BLaER1 treated with 17β-estradiol and CSF1 and Interleukin-3, amounts not matched to agents 10 nM and 100 nM (cell line): ENCODE measurements around the gene WBP2.
A peak's percentile ranks its signal among the peaks of the same experiment; 100 is the strongest.

Source experiments
- H3K27ac ChIP-seq, 11 experiments: shearing (Covaris generic); formaldehyde crosslinking; 2 replicates each; pipeline ENCODE4 v1.8.1; 2022
- H3K27me3 ChIP-seq, 11 experiments: shearing (Covaris generic); formaldehyde crosslinking; 2 replicates each; pipeline ENCODE4 v1.8.1; 2022
- H3K36me3 ChIP-seq, 11 experiments: shearing (Covaris generic); formaldehyde crosslinking; 2 replicates each; pipeline ENCODE4 v1.8.1; 2022
- H3K4me1 ChIP-seq, 10 experiments: shearing (Covaris generic); formaldehyde crosslinking; 2 replicates each; pipeline ENCODE4 v1.8.1; 2022
- H3K4me2 ChIP-seq, 11 experiments: shearing (Covaris generic); formaldehyde crosslinking; 2 replicates each; pipeline ENCODE4 v1.8.1; 2022
- H3K4me3 ChIP-seq, 10 experiments: shearing (Covaris generic); formaldehyde crosslinking; 2 replicates each; pipeline ENCODE4 v1.8.1; 2022
- H3K9ac ChIP-seq, 11 experiments: shearing (Covaris generic); formaldehyde crosslinking; 2 replicates each; pipeline ENCODE4 v1.8.1; 2022
- H3K9me3 ChIP-seq, 11 experiments: shearing (Covaris generic); formaldehyde crosslinking; replicated peaks in 1 of 11; 2 replicates each; pipeline ENCODE4 v1.8.1; 2022
- H4K20me1 ChIP-seq, 11 experiments: shearing (Covaris generic); formaldehyde crosslinking; 2 replicates each; pipeline ENCODE4 v1.8.1; 2022
- Cebpa-rat ChIP-seq, 11 experiments: shearing (Covaris generic); IDR thresholded peaks; 2 replicates each; pipeline ENCODE4 v1.8.1; 2022

WBP2 gene

DNA sequence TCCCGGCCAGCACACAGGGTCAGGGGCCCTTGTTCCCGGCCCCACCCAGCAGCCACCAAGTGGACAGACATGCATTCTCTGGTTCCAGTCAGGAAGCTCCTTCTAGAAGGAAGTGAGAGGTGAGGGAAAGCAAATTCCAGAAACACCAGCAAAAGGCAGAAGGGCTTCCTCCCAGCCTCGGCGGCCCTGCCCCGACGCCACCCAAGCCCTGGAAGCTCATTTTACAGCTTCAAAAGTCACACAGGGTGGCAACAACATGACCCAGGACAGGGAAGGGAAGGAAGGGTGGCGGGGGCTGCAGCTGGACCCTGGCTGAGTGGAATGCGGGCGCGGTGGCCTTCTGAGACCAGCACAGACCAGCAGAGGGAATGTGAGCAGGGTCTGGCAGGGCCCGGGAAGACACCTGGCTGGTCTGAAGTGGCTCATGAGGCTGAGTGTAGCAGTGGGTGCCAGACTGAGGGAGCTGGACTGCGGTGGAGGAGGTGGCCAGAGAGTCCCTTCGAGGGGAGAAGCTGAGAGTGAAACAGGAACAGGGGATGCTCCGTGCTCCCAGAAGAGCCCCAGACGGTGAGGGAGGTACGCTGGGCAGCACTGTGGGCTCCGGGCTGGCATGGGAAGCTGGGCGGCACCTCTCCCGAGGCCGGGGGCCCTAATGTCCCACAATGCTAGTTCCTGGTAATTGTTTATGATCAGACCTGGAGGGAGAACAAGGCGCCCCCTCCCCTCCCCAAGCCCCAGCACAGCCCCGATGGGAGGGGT lies 9.0 kb downstream of the WBP2 start:
- H4K20me1 ChIP-seq = peaks cover 0 to 40% (median 0%) of the 10 kb centered on the region in 11 experiments; a peak in 7 of 22 replicates
- peaks cover 49 to 69% (median 57%) of the 10 kb centered on the region in 11 experiments for H3K36me3 ChIP-seq
- no peak for TF ChIP-seq Cebpa-rat (IDR thresholded peaks at IDR 0.05)
- H3K9ac ChIP-seq = peak overlapping the region; percentile 76 to 94 (median 90)
- no peaks in the 10 kb centered on the region for H3K9me3 ChIP-seq
- H3K27me3 ChIP-seq = no peaks in the 10 kb centered on the region
- H3K4me3 ChIP-seq = peak overlapping the region in 6 of 10 experiments; percentile 17 to 69 (median 30); a peak in 8 of 20 replicates
- H3K27ac ChIP-seq = peak overlapping the region; percentile 69 to 95 (median 94)
- peaks cover 36 to 68% (median 65%) of the 10 kb centered on the region in 10 experiments for H3K4me1 ChIP-seq
- peak overlapping the region; percentile 88 to 99 (median 97) for H3K4me2 ChIP-seq

DNA sequence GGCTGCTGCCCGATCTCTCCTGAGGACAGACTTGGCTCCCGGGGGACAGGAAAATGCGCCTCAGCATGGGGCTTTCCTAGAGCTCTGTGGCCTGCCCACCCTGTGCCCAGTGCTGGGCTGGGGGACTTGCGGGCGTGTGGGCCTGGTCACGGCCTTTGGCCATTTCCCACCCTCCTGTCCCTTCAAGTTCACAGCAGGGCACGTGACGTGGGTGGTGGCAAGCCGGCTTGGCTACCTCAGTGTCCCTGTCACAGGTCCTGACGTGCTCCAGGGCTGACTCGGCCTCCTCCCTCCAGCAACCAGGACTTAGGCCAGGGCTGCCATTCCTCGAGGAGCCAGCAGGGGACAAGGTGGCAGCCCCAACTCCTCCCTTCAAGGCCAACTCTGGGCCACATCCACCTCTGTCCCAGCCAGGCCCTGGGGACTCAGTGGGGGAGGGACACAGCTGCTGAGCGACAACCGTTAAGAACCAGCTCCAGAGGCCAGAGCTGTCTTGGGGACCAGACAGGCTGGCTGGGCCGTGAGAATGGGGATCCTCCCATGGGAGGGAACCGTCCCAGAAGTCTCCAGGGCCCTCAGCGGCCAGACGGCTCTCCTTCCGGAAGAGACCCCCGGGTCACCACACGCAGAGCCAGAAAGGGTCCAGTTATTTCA lies 9.9 kb downstream of the WBP2 start:
- peak overlapping the region; percentile 88 to 99 (median 97) for H3K4me2 ChIP-seq
- H3K4me3 ChIP-seq = peak overlapping the region in 9 of 10 experiments; percentile 42 to 80 (median 72); a peak in 15 of 20 replicates
- H3K9ac ChIP-seq = peak overlapping the region; percentile 76 to 94 (median 90)
- no peak for TF ChIP-seq Cebpa-rat (IDR thresholded peaks at IDR 0.05)
- H3K27ac ChIP-seq = peak overlapping the region; percentile 85 to 95 (median 94)
- H3K36me3 ChIP-seq = peaks cover 46 to 69% (median 57%) of the 10 kb centered on the region in 11 experiments
- peaks cover 0 to 32% (median 0%) of the 10 kb centered on the region in 11 experiments; a peak in 8 of 22 replicates for H4K20me1 ChIP-seq
- H3K27me3 ChIP-seq = no peaks in the 10 kb centered on the region
- peaks cover 36 to 75% (median 66%) of the 10 kb centered on the region in 10 experiments for H3K4me1 ChIP-seq
- no peaks in the 10 kb centered on the region for H3K9me3 ChIP-seq

DNA sequence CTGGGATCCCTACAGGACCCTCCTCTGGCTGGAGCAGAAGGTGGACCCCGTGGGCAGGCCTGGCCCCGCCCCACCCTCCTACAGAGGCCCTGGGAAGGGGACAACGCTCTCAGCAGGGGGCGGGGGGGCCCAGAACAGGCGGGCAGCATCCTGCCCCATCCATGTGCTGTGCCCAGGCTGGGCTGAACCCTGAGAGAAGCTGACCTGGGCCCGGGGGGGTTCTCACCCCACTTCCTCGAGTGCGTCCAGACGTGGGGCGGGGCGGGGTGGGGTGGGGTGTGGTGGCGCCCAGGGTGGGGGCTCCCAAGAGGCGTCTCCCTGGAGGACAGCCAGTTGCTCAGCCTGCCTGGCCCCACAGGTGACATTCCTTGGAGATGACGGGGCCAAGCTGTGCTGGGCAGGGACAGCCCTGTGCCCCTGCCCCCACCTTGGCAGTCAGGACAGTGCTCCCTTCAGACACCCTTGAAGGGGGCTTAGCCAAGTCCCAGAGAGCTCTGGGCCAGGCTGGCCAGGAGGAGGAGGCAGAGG lies 10.5 kb downstream of the WBP2 start:
- Histone ChIP-seq H3K4me3 (peak overlapping the region; percentile 68 to 80 (median 72)), H3K9me3 (no peaks in the 10 kb centered on the region), H3K27me3 (no peaks in the 10 kb centered on the region), H3K9ac (peak overlapping the region; percentile 87 to 95 (median 91)), H3K27ac (peak overlapping the region; percentile 85 to 95 (median 94)), H3K4me1 (peaks cover 36 to 81% (median 71%) of the 10 kb centered on the region in 10 experiments), H3K36me3 (peaks cover 47 to 69% (median 57%) of the 10 kb centered on the region in 11 experiments), H3K4me2 (peak overlapping the region; percentile 88 to 99 (median 97)), H4K20me1 (peaks cover 0 to 29% (median 0%) of the 10 kb centered on the region in 11 experiments; a peak in 8 of 22 replicates)
- TF ChIP-seq Cebpa-rat (IDR thresholded peaks at IDR 0.05) = 0 out of 22 replicates have a peak, but pooled peaks of 1 of the 11 experiments have one; percentile 2

DNA sequence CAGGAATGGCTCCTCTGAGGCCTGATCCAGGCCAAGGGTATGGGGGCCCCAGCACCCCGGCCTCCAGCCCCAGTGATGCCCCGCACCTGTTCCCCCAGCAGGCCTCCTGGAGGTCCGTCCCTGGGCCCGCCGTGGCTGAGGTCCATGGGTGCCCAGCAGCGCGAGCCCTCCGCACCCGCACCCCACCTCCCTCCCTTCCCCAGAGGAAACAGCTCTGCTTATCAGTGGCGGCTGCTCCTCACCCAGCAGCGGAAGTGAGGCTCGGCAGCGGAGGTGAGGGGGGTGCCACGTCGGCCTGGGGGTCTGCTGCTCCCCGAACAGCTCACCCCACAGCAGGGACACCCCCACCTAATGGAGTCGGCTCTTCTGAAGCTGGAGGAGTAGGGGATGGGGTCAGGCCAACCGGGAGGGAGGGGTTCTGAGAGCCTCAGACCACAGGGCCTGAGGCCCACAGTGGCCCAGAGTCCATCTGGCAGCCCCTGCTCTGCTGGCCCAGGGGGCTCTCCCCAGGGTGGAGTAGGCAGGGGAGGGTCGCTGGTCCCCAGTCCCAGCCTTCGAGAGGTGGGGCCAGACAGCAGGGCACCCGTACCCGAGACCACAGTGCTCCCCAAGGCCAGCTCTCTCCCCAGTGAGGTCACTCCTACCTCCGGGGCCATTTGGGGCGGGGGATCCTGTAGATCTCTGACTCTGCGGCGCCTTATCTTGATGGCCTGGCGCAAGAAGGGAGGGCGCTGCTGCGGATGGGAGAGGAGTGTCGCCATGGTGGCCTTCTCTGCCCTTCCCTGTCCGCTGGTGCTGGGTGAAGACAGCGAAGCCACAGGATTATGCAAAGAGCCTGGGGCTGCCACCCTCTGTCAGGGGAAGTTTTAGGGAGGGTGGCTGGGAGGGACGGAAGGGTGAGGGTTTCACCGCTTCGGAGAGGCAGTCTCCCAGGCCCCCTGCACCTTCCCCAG lies 11.3 kb downstream of the WBP2 start, which contains the start of gene UNC13D:
TSS of gene UNC13D (minus strand) at position 828 of the 953 bp plus-strand sequence. CDS start at position 761, 67 bp downstream.
- Histone ChIP-seq H3K4me3 (peak within 1 kb of the TSS; percentile 68 to 80 (median 72)), H3K27me3 (no peaks in the 10 kb centered on the region), H3K9me3 (no peaks in the 10 kb centered on the region), H3K4me2 (peak within 1 kb of the TSS; percentile 88 to 99 (median 97)), H3K9ac (peak within 1 kb of the TSS; percentile 87 to 95 (median 91)), H3K27ac (peak within 1 kb of the TSS; percentile 85 to 95 (median 94)), H3K36me3 (peaks cover 44 to 69% (median 57%) of the 10 kb centered on the region in 11 experiments), H4K20me1 (peaks cover 0 to 25% (median 0%) of the 10 kb centered on the region in 11 experiments; a peak in 8 of 22 replicates), H3K4me1 (peaks cover 36 to 77% (median 69%) of the 10 kb centered on the region in 10 experiments)
- TF ChIP-seq Cebpa-rat (IDR thresholded peaks at IDR 0.05) = peak in 7 of 11 experiments; percentile 43 to 85 (median 57); a peak in 6 of 22 replicates

DNA sequence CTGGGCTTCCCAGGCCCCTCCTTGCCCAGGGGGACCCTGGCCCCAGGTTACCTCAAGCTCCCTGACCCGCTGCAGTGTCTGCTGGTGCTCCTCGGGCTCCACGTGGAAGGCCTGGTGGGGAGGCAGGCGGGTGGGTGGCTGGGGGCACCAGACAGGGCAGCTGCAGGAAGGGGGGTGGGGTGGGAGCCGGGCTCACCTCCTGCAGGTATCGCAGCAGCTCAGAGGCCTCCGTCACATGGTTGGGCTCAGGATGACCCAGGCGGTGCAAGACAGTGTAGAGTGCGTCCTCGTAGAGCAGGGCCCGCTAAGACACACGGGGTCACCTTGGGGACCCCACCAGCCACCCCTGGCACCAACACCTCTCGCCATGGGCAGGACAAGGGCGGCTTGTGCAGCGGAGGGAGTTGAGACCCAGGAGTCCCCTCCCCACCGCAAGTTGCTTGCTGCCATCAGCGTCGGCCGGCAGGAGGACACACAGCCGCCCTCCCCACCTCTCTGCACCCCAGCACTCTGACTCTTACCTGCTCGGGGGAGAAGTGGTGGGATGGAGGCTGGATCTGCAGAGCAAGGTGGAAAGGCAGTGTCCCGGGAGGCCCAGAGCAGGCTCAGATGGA lies 12.1 kb downstream of the WBP2 start:
- H3K4me1 ChIP-seq = peaks cover 41 to 79% (median 70%) of the 10 kb centered on the region in 10 experiments
- H4K20me1 ChIP-seq = peaks cover 0 to 24% (median 0%) of the 10 kb centered on the region in 11 experiments; a peak in 11 of 22 replicates
- H3K27me3 ChIP-seq = no peaks in the 10 kb centered on the region
- peak overlapping the region; percentile 68 to 80 (median 72) for H3K4me3 ChIP-seq
- peak overlapping the region; percentile 88 to 99 (median 97) for H3K4me2 ChIP-seq
- peak overlapping the region; percentile 85 to 95 (median 94); a peak in 21 of 22 replicates for H3K27ac ChIP-seq
- TF ChIP-seq Cebpa-rat (IDR thresholded peaks at IDR 0.05) = no peak
- peaks cover 43 to 69% (median 57%) of the 10 kb centered on the region in 11 experiments for H3K36me3 ChIP-seq
- H3K9ac ChIP-seq = peak overlapping the region; percentile 87 to 95 (median 91)
- H3K9me3 ChIP-seq = no peaks in the 10 kb centered on the region

DNA sequence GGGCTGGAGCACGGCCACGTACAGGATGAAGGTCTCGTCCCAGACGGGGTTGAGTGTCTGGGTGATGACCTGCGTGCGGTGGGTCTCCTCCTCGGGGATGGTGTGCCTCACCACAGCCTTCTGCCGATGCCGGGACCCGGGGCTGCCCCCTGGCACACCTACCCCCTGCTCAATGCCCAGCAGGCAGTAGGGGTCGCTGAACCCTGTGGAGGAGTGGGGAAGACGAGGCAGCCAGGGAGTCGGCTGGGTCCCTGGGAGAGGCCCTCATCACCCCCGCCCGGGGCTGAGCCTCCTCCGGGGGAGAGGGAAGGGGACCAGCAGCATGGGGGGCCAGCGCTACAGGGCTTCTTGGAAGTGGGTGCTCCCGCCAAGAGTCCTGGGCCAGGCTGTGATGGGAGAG lies 12.7 kb downstream of the WBP2 start:
- no peak for TF ChIP-seq Cebpa-rat (IDR thresholded peaks at IDR 0.05)
- H3K4me3 ChIP-seq = peak overlapping the region in 8 of 10 experiments; percentile 68 to 80 (median 75); a peak in 12 of 20 replicates
- H3K4me2 ChIP-seq = peak overlapping the region; percentile 88 to 99 (median 97)
- H4K20me1 ChIP-seq = peaks cover 0 to 30% (median 0%) of the 10 kb centered on the region in 11 experiments; a peak in 11 of 22 replicates
- no peaks in the 10 kb centered on the region for H3K9me3 ChIP-seq
- no peaks in the 10 kb centered on the region for H3K27me3 ChIP-seq
- peaks cover 48 to 83% (median 73%) of the 10 kb centered on the region in 10 experiments for H3K4me1 ChIP-seq
- peaks cover 36 to 69% (median 57%) of the 10 kb centered on the region in 11 experiments for H3K36me3 ChIP-seq
- H3K9ac ChIP-seq = peak overlapping the region; percentile 87 to 95 (median 91); a peak in 21 of 22 replicates
- H3K27ac ChIP-seq = peak overlapping the region in 9 of 11 experiments; percentile 22 to 95 (median 94); a peak in 16 of 22 replicates

DNA sequence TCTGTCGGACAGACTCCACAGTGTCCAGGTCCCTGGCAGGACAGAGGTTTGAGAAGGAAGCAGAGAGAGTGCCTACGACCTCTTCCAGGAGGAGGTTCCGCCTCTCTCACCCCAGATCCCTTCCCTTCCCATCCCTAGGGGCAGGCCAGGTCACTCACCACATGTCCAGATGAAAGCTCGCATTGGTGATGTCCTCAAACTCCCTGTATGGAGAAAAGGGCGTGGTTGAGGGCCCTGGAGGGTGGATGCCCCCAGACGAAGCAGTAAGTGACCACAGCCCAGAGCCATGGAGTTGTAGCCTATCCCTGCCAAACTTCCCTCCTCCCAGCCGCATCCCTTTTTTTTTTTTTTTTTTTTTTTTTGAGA lies 14.4 kb downstream of the WBP2 start:
- H4K20me1 ChIP-seq = peaks cover 0 to 45% (median 7%) of the 10 kb centered on the region in 11 experiments; a peak in 14 of 22 replicates
- peaks cover 33 to 69% (median 58%) of the 10 kb centered on the region in 11 experiments for H3K36me3 ChIP-seq
- H3K9ac ChIP-seq = peak overlapping the region in 2 of 11 experiments; percentile 19 to 23; a peak in 2 of 22 replicates
- peaks cover 48 to 83% (median 72%) of the 10 kb centered on the region in 10 experiments for H3K4me1 ChIP-seq
- no peak overlapping the region for H3K27ac ChIP-seq
- H3K27me3 ChIP-seq = no peaks in the 10 kb centered on the region
- no peaks in the 10 kb centered on the region for H3K9me3 ChIP-seq
- no peak overlapping the region for H3K4me3 ChIP-seq
- H3K4me2 ChIP-seq = peak overlapping the region in 2 of 11 experiments; percentile 19 to 24; a peak in 1 of 22 replicates
- no peak for TF ChIP-seq Cebpa-rat (IDR thresholded peaks at IDR 0.05)
